ENCODE results near the gene POFUT2. TPM values are rescaled to one million over a fixed set of nuclear protein-coding genes. Genes with fewer than 3 reads are reported as not detected.

The POFUT2 gene
- polyA plus RNA-seq, 1 donor from 2014 or later, result 25.4 TPM

GRCh38 chr21:45335151-45335760, 47.6 kb upstream of the POFUT2 start:
- no peak overlapping the region for H3K4me2 ChIP-seq (ENCODE audit: low read length)
- no peaks in the 10 kb centered on the region for H3K79me2 ChIP-seq (replicated peaks; ENCODE audit: insufficient read depth, low read length)
- no peaks in the 10 kb centered on the region for H3K9me2 ChIP-seq (ENCODE audit: insufficient read depth, low read length)
- no peak overlapping the region for H3K4me3 ChIP-seq (ENCODE audit: low read length)
- no peak overlapping the region for H2AFZ ChIP-seq (ENCODE audit: low read depth, low read length)
- no peaks in the 10 kb centered on the region for H3K27me3 ChIP-seq (ENCODE audit: insufficient read depth, low read depth, low read length)
- no peaks in the 10 kb centered on the region for H3F3A ChIP-seq (ENCODE audit: insufficient read depth, low read length, poor library complexity, severe bottlenecking)
- H3K9me3 ChIP-seq (ENCODE audit: low read length), result no peaks in the 10 kb centered on the region
- no peak overlapping the region for H3K9ac ChIP-seq (ENCODE audit: low read length)
- H3K36me3 ChIP-seq (ENCODE audit: insufficient read depth, low read length), result no peaks in the 10 kb centered on the region
- TF ChIP-seq EZH2 (IDR thresholded peaks at IDR 0.05; ENCODE audit: borderline replicate concordance, insufficient read depth, low read length, poor library complexity, severe bottlenecking) (no peak), REST (IDR thresholded peaks at IDR 0.05; ENCODE audit: borderline replicate concordance) (no peak), RAD21 (conservative IDR thresholded peaks at IDR 0.05) (no peak), TAF1 (IDR thresholded peaks at IDR 0.05; ENCODE audit: low read depth) (no peak), POLR2AphosphoS5 (IDR thresholded peaks at IDR 0.05) (no peak)
- H4K20me1 ChIP-seq (ENCODE audit: insufficient read depth), result no peaks in the 10 kb centered on the region
- H3K27ac ChIP-seq (ENCODE audit: low read length), result no peak overlapping the region

GRCh38 chr21:45334591-45335081, 46.9 kb upstream of the POFUT2 start:
- Histone ChIP-seq H3K4me3 (ENCODE audit: low read length) (no peak overlapping the region), H3F3A (ENCODE audit: insufficient read depth, low read length, poor library complexity, severe bottlenecking) (no peaks in the 10 kb centered on the region), H3K4me2 (ENCODE audit: low read length) (no peak overlapping the region), H3K27me3 (ENCODE audit: insufficient read depth, low read depth, low read length) (no peaks in the 10 kb centered on the region), H2AFZ (ENCODE audit: low read depth, low read length) (no peak overlapping the region), H3K27ac (ENCODE audit: low read length) (no peak overlapping the region), H3K9me3 (ENCODE audit: low read length) (no peaks in the 10 kb centered on the region), H4K20me1 (ENCODE audit: insufficient read depth) (no peaks in the 10 kb centered on the region), H3K79me2 (replicated peaks; ENCODE audit: insufficient read depth, low read length) (no peaks in the 10 kb centered on the region), H3K9ac (ENCODE audit: low read length) (no peak overlapping the region), H3K36me3 (ENCODE audit: insufficient read depth, low read length) (no peaks in the 10 kb centered on the region), H3K9me2 (ENCODE audit: insufficient read depth, low read length) (no peaks in the 10 kb centered on the region)
- TF ChIP-seq REST (IDR thresholded peaks at IDR 0.05; ENCODE audit: borderline replicate concordance) (no peak), TAF1 (IDR thresholded peaks at IDR 0.05; ENCODE audit: low read depth) (no peak), MXI1 (conservative IDR thresholded peaks at IDR 0.05; ENCODE audit: poor library complexity, severe bottlenecking) (no peak)
